H9 (cell line): ENCODE data around the gene DYRK1A. TPM values are rescaled to one million over a fixed set of nuclear protein-coding genes. Genes with fewer than 3 reads are reported as not detected.

Experiments used
- DNase-seq: peaks from one replicate; pipeline ENCODE4 v3.0.0-alpha.2; 2017
- H2AFZ ChIP-seq: one replicate; pipeline ENCODE4 v1.6.1; 2013; ENCODE audit warnings: mild to moderate bottlenecking, low read length, control low read depth, moderate library complexity
- H2AK5ac ChIP-seq: 2 replicates; pipeline ENCODE4 v1.6.1; 2013; ENCODE audit warnings: low read length, control low read depth, mixed read lengths; ENCODE audit not compliant: insufficient read length
- H2BK120ac ChIP-seq: one replicate; pipeline ENCODE4 v1.6.1; 2013; ENCODE audit warnings: low read depth, mild to moderate bottlenecking, low read length, control low read depth, inconsistent platforms; ENCODE audit not compliant: poor library complexity, severe bottlenecking
- H2BK12ac ChIP-seq: 2 replicates; pipeline ENCODE4 v1.6.1; 2013; ENCODE audit warnings: low read length, control low read depth, mixed read lengths, low read depth; ENCODE audit not compliant: insufficient read length
- H2BK15ac ChIP-seq: 2 replicates; pipeline ENCODE4 v1.6.1; 2013; ENCODE audit warnings: low read depth, low read length, control low read depth
- H2BK20ac ChIP-seq: one replicate; pipeline ENCODE4 v1.6.1; 2013; ENCODE audit warnings: low read depth, mild to moderate bottlenecking, low read length, control low read depth, inconsistent platforms; ENCODE audit not compliant: poor library complexity, severe bottlenecking
- H2BK5ac ChIP-seq: 2 replicates; pipeline ENCODE4 v1.6.1; 2013; ENCODE audit warnings: low read length, control low read depth, mixed read lengths; ENCODE audit not compliant: insufficient read length
- H3K14ac ChIP-seq: 2 replicates; pipeline ENCODE4 v1.6.1; 2013; ENCODE audit warnings: low read length, control low read depth; ENCODE audit not compliant: insufficient read depth
- H3K18ac ChIP-seq: 2 replicates; pipeline ENCODE4 v1.6.1; 2013; ENCODE audit warnings: low read depth, mild to moderate bottlenecking, mixed read lengths, low read length, control low read depth; ENCODE audit not compliant: insufficient read length
- H3K23ac ChIP-seq: 2 replicates; pipeline ENCODE4 v1.6.1; 2013; ENCODE audit warnings: low read length, control low read depth, mixed read lengths, low read depth; ENCODE audit not compliant: insufficient read length
- H3K23me2 ChIP-seq: 2 replicates; pipeline ENCODE4 v1.6.1; 2013; ENCODE audit warnings: low read depth, mild to moderate bottlenecking, mixed read lengths, low read length, control low read depth; ENCODE audit not compliant: insufficient read length, poor library complexity, severe bottlenecking
- H3K27ac ChIP-seq: 2 replicates; pipeline ENCODE4 v1.5.1; 2013; ENCODE audit warnings: low read length, control low read depth, mixed read lengths, low read depth; ENCODE audit not compliant: insufficient read length
- H3K27me3 ChIP-seq: 2 replicates; pipeline ENCODE4 v1.6.1; 2013; ENCODE audit warnings: low read length, control low read depth, inconsistent platforms; ENCODE audit not compliant: insufficient read depth
- H3K4ac ChIP-seq: 2 replicates; pipeline ENCODE4 v1.6.1; 2013; ENCODE audit warnings: low read depth, mild to moderate bottlenecking, control low read depth, inconsistent platforms, low read length, moderate library complexity
- H3K4me1 ChIP-seq: 2 replicates; pipeline ENCODE4 v1.6.1; 2013; ENCODE audit warnings: low read length, control low read depth, inconsistent platforms; ENCODE audit not compliant: insufficient read depth
- H3K4me2 ChIP-seq: 2 replicates; pipeline ENCODE4 v1.6.1; 2013; ENCODE audit warnings: low read length, control low read depth, mixed read lengths; ENCODE audit not compliant: insufficient read length, insufficient read depth
- H3K56ac ChIP-seq: 2 replicates; pipeline ENCODE4 v1.6.1; 2013; ENCODE audit warnings: low read depth, mild to moderate bottlenecking, mixed read lengths, low read length, control low read depth; ENCODE audit not compliant: insufficient read length
- H3K79me1 ChIP-seq: 2 replicates; pipeline ENCODE4 v1.6.1; 2013; ENCODE audit warnings: low read depth, mild to moderate bottlenecking, moderate library complexity, low read length, control low read depth, inconsistent platforms; ENCODE audit not compliant: insufficient read depth, poor library complexity, severe bottlenecking
- H3K79me2 ChIP-seq: 2 replicates; pipeline ENCODE4 v1.6.1; 2013; ENCODE audit warnings: low read length, control low read depth, inconsistent platforms; ENCODE audit not compliant: insufficient read depth
- H3K9ac ChIP-seq: 2 replicates; pipeline ENCODE4 v1.6.1; 2013; ENCODE audit warnings: low read length, control low read depth, mixed read lengths; ENCODE audit not compliant: insufficient read length; ENCODE audit errors: extremely low read depth
- H3K9me3 ChIP-seq: one replicate; pipeline ENCODE4 v1.6.1; 2013; ENCODE audit warnings: low read depth, low read length, inconsistent platforms; ENCODE audit not compliant: control insufficient read depth
- H3T11ph ChIP-seq: one replicate; pipeline ENCODE4 v1.6.1; 2013; ENCODE audit warnings: mild to moderate bottlenecking, low read length, control low read depth, inconsistent platforms
- H4K20me1 ChIP-seq: one replicate; pipeline ENCODE4 v1.6.1; 2013; ENCODE audit not compliant: control insufficient read depth, insufficient read length, insufficient read depth
- H4K5ac ChIP-seq: 2 replicates; pipeline ENCODE4 v1.6.1; 2013; ENCODE audit warnings: low read depth, mild to moderate bottlenecking, mixed read lengths, low read length, control low read depth; ENCODE audit not compliant: insufficient read length
- H4K8ac ChIP-seq: replicated peaks from 2 replicates; pipeline ENCODE4 v1.6.1; 2013; ENCODE audit warnings: low read length, control low read depth, mixed read lengths, low read depth; ENCODE audit not compliant: insufficient read length
- H4K91ac ChIP-seq: 2 replicates; pipeline ENCODE4 v1.6.1; 2013; ENCODE audit warnings: low read depth, mild to moderate bottlenecking, moderate library complexity, mixed read lengths, low read length, control low read depth; ENCODE audit not compliant: insufficient read length
- H3K27ac Mint-ChIP-seq, 3 experiments: 2 replicates in 2 of 3; 3 replicates in 1 of 3; pipeline ENCODE4 v1.8.0; 2020 to 2021; ENCODE audit warnings: mixed read lengths in 3 of 3, mild to moderate bottlenecking in 1 of 3, moderate library complexity in 1 of 3
- H3K27me3 Mint-ChIP-seq: 2 replicates; pipeline ENCODE4 v1.8.0; 2021; ENCODE audit warnings: low read depth, mild to moderate bottlenecking, moderate library complexity, mixed read lengths
- H3K36me3 Mint-ChIP-seq, 3 experiments: 2 replicates in 2 of 3; 3 replicates in 1 of 3; pipeline ENCODE4 v1.8.0; 2020 to 2021; ENCODE audit warnings: low read depth in 3 of 3, mixed read lengths in 3 of 3; ENCODE audit not compliant: insufficient read depth in 1 of 3
- H3K4me1 Mint-ChIP-seq, 2 experiments: 2 replicates each; pipeline ENCODE4 v1.8.0; 2020; ENCODE audit warnings: mixed read lengths in 2 of 2
- H3K4me3 Mint-ChIP-seq, 2 experiments: 2 replicates in 1 of 2; 3 replicates in 1 of 2; pipeline ENCODE4 v1.8.0; 2020 to 2021; ENCODE audit warnings: mild to moderate bottlenecking in 2 of 2, mixed read lengths in 2 of 2, moderate library complexity in 1 of 2
- H3K9me3 Mint-ChIP-seq, 2 experiments: 2 replicates in 1 of 2; 3 replicates in 1 of 2; pipeline ENCODE4 v1.8.0; 2020; ENCODE audit warnings: mild to moderate bottlenecking in 2 of 2, mixed read lengths in 2 of 2, moderate library complexity in 1 of 2
- WGBS: extraction: QIAGEN DNeasy Blood & Tissue Kit; methylation state at CpG from one replicate; pipeline ENCODE4 v1.1.7; 2013; ENCODE audit warnings: missing lambda C conversion rate, low lambda C conversion rate, mixed read lengths; ENCODE audit not compliant: insufficient read length; ENCODE audit errors: extremely low coverage; 5-methylcytosine and 5-hydroxymethylcytosine counted together
- total RNA-seq: library from RNA; stranded (reverse); gene quantifications from 2 replicates; pipeline ENCODE4 v1.2.1, GENCODE V29; 2021
- TF ChIP-seq, protein P1 (sequence below): fragments of 200-600 bp; sonication (generic); conservative IDR thresholded peaks from 3 replicates; pipeline ENCODE4 v1.8.0; 2021; ENCODE audit warnings: antibody characterized with exemption, mild to moderate bottlenecking

DYRK1A gene
- total RNA-seq, 1 experiment from 2014 or later: 73.6 TPM

- no peak for DNase-seq
- Mint-ChIP-seq H3K27me3 (no peaks in the 10 kb centered on the region), H3K4me3 (no peak overlapping the region), H3K36me3 (peaks cover 32 to 53% (median 48%) of the 10 kb centered on the region in 3 experiments), H3K4me1 (peaks cover 19 to 24% of the 10 kb centered on the region in 2 experiments), H3K27ac (no peak overlapping the region), H3K9me3 (peaks cover 0 to 6% of the 10 kb centered on the region in 2 experiments; a peak in 3 of 5 replicates)
- Histone ChIP-seq H3K14ac (no peak overlapping the region), H3K23ac (no peak overlapping the region), H3K9me3 (no peaks in the 10 kb centered on the region), H2BK20ac (no peak overlapping the region), H3K23me2 (no peaks in the 10 kb centered on the region), H2BK12ac (no peak overlapping the region), H3K27ac (no peak overlapping the region), H3K79me2 (no peaks in the 10 kb centered on the region; the same call in 1 of the 2 replicates), H2AFZ (no peak overlapping the region), H3K56ac (no peak overlapping the region), H2AK5ac (no peak overlapping the region), H3T11ph (no peak overlapping the region), H2BK5ac (no peak overlapping the region), H3K9ac (no peak overlapping the region), H3K4ac (no peak overlapping the region), H4K8ac (no peak overlapping the region), H4K5ac (no peak overlapping the region), H2BK120ac (no peak overlapping the region), H3K79me1 (peaks cover 9% of the 10 kb centered on the region), H4K20me1 (no peaks in the 10 kb centered on the region), H3K4me1 (peaks cover 6% of the 10 kb centered on the region; the same call in 1 of the 2 replicates), H3K18ac (no peak overlapping the region), H4K91ac (no peak overlapping the region), H3K27me3 (no peaks in the 10 kb centered on the region), H2BK15ac (no peak overlapping the region), H3K4me2 (no peak overlapping the region)
- WGBS: no CpG with 5 or more reads among the region's 3 CpGs
- TF ChIP-seq, protein P1, sequence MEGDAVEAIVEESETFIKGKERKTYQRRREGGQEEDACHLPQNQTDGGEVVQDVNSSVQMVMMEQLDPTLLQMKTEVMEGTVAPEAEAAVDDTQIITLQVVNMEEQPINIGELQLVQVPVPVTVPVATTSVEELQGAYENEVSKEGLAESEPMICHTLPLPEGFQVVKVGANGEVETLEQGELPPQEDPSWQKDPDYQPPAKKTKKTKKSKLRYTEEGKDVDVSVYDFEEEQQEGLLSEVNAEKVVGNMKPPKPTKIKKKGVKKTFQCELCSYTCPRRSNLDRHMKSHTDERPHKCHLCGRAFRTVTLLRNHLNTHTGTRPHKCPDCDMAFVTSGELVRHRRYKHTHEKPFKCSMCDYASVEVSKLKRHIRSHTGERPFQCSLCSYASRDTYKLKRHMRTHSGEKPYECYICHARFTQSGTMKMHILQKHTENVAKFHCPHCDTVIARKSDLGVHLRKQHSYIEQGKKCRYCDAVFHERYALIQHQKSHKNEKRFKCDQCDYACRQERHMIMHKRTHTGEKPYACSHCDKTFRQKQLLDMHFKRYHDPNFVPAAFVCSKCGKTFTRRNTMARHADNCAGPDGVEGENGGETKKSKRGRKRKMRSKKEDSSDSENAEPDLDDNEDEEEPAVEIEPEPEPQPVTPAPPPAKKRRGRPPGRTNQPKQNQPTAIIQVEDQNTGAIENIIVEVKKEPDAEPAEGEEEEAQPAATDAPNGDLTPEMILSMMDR: no peak
Observed at GRCh38 chr21:37507716-37508115, 141.1 kb downstream of the DYRK1A start.
